Calu3 (cell line): Measurements from ENCODE around the gene PEAK1. TPM values are rescaled to one million over a fixed set of nuclear protein-coding genes. Genes with fewer than 3 reads are reported as not detected.

Experiments used
- BruUV-seq: library from RNA; stranded (reverse); fragments of 400-500 nt; replicated peaks from 2 replicates; lab custom pipeline; 2021; lab: Mats Ljungman, UMichigan
- CTCF ChIA-PET: fragments of 300-600 bp; sonication (Branson Sonifier 250); formaldehyde crosslinking; loops from one replicate; lab custom pipeline; 2022; ENCODE audit warnings: antibody characterized with exemption; lab: Charles Lee
- DNase-seq: peaks from one replicate; pipeline ENCODE4 v3.0.0; 2022
- H3K27ac Mint-ChIP-seq: one replicate; pipeline ENCODE4 v1.8.0; 2022; ENCODE audit warnings: mixed read lengths; ENCODE audit not compliant: unreplicated experiment
- H3K27me3 Mint-ChIP-seq: one replicate; pipeline ENCODE4 v1.8.0; 2022; ENCODE audit warnings: mixed read lengths; ENCODE audit not compliant: unreplicated experiment
- H3K36me3 Mint-ChIP-seq: one replicate; pipeline ENCODE4 v1.8.0; 2022; ENCODE audit warnings: mild to moderate bottlenecking, moderate library complexity, mixed read lengths; ENCODE audit not compliant: insufficient read depth, unreplicated experiment
- H3K4me1 Mint-ChIP-seq: one replicate; pipeline ENCODE4 v1.8.0; 2022; ENCODE audit warnings: mild to moderate bottlenecking, low read depth, mixed read lengths; ENCODE audit not compliant: unreplicated experiment
- H3K4me3 Mint-ChIP-seq: one replicate; pipeline ENCODE4 v1.8.0; 2022; ENCODE audit warnings: mild to moderate bottlenecking, low read depth, moderate library complexity, mixed read lengths; ENCODE audit not compliant: unreplicated experiment
- H3K9me3 Mint-ChIP-seq: one replicate; pipeline ENCODE4 v1.8.0; 2022; ENCODE audit warnings: low read depth, mixed read lengths; ENCODE audit not compliant: unreplicated experiment
- CTCF ChIP-seq: fragments of 200-600 bp; IDR thresholded peaks from one replicate; pipeline ENCODE4 v1.8.0; 2022; ENCODE audit warnings: antibody characterized with exemption; ENCODE audit not compliant: unreplicated experiment
- intact Hi-C: fragments of 100-400 bp; cut with micrococcal nuclease; formaldehyde crosslinking; loops from one replicate; pipeline ENCODE4 v1.10.0; 2022; ENCODE audit not compliant: unreplicated experiment
- total RNA-seq: library from RNA; stranded (reverse); gene quantifications from 2 replicates; pipeline ENCODE4 v1.2.3, GENCODE V29; 2022

Gene PEAK1
- total RNA-seq, 1 experiment from 2014 or later = 54.3 TPM

- H3K27me3 Mint-ChIP-seq = no peaks in the 10 kb centered on the region
- intact Hi-C loops = no loop called here
- BruUV-seq = no TSS peak
- peaks cover 10% of the 10 kb centered on the region for H3K36me3 Mint-ChIP-seq
- no peak for DNase-seq
- no peaks in the 10 kb centered on the region for H3K9me3 Mint-ChIP-seq
- H3K27ac Mint-ChIP-seq = peak overlapping the region; percentile 10
- TF ChIP-seq CTCF = no peak
- H3K4me3 Mint-ChIP-seq = no peak overlapping the region
- CTCF ChIA-PET = no interaction called here
- peaks cover 49% of the 10 kb centered on the region for H3K4me1 Mint-ChIP-seq
These were observed 6.5 kb upstream of the PEAK1 start for GRCh38 chr15:77426377-77426776.

DNA sequence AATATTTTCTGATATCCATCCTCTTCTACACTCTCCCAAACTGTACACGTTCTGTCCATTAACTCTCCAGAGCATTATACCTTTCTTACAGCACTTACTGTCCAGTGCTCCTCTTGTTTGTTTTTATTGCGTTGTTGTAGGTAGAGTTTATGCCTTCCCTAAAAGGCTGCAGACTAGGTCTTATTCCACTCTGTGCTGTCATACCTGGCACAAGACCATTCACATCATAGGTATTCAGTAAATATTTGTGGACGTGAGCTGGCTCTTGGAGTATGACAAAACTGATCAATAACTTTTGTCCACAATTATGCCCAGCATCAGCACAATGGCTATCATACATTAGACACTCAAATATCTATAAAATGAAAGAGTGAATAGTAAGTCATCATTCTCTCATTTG is 5.2 kb upstream of the PEAK1 start:
- TF ChIP-seq CTCF = no peak
- no peaks in the 10 kb centered on the region for H3K27me3 Mint-ChIP-seq
- peak overlapping the region; percentile 44 for H3K4me3 Mint-ChIP-seq
- CTCF ChIA-PET = interaction anchor here (0.6 to 1.1 kb wide), 5 partner anchors 9 to 1434 kb away, joined by 3 to 5 read pairs (median 4); no protein-coding TSS in a partner anchor
- peak overlapping the region; percentile 40 for H3K27ac Mint-ChIP-seq
- peaks cover 22% of the 10 kb centered on the region for H3K36me3 Mint-ChIP-seq
- H3K4me1 Mint-ChIP-seq = peaks cover 41% of the 10 kb centered on the region
- intact Hi-C loops = no loop called here
- DNase-seq = peak; percentile 50
- no peaks in the 10 kb centered on the region for H3K9me3 Mint-ChIP-seq
- no TSS peak for BruUV-seq

- TSS peak; percentile 50 for BruUV-seq
- Mint-ChIP-seq H3K27me3 (no peaks in the 10 kb centered on the region), H3K27ac (peak overlapping the region; percentile 92), H3K4me1 (peaks cover 40% of the 10 kb centered on the region), H3K36me3 (peaks cover 44% of the 10 kb centered on the region), H3K4me3 (peak overlapping the region; percentile 85), H3K9me3 (no peaks in the 10 kb centered on the region)
- peak; percentile 22 for DNase-seq
- CTCF ChIA-PET = interaction anchor here (0.5 to 1.8 kb wide), 4 partner anchors 21 to 302 kb away, joined by 3 to 8 read pairs (median 4); no protein-coding TSS in a partner anchor
- intact Hi-C loops = loop anchor here (2.0 to 5.0 kb wide), 2 partner anchors 75 to 121 kb away; no protein-coding TSS in a partner anchor
- TF ChIP-seq CTCF = no peak
These were observed 1.4 kb upstream of the PEAK1 start for GRCh38 chr15:77421370-77421700.

DNA sequence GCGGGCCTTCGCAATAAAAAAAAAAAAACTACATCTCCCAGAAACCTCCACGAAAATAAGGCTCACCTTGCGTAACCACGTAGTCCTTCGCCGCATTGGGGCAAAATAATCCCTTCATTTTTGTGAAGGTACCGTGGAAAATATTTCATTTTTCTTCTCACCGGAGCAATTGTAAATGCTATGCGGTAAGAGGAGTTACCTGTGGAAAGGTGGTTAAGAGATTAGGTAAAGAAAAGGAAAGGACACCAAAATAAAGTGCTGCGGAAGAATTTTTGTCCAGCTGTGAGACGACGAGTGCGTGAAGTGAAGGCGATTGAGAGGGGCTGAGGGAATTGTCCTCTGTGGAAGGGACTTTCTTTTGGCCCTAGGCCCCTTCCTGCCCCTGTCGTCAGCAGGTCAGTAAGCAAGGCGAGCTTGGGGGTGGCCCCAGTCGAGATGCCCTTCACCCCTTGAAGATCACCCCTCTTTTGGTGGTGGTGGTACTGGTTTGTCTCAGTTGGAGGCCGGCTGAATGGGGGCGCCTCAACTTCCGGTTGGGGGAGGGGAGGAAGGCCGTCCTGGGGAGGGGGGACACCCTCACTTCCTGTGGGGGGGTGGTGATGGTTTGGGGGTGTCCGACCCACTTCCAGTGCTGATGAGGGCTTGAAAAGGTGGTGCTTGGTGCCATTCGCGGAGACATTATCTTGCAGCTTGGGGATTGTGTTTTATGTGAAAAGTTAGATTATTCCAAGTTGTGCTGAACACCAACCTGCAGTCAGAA is 886 bp upstream of the PEAK1 start, which contains the start of gene HMG20A:
Gene HMG20A, plus strand, starts transcription at position 279 of the 760 bp plus-strand sequence. CDS start 37,520 bp downstream, outside the sequence.
- peaks cover 44% of the 10 kb centered on the region for H3K36me3 Mint-ChIP-seq
- intact Hi-C loops = loop anchor here (2.0 to 5.0 kb wide), 2 partner anchors 76 to 122 kb away; no protein-coding TSS in a partner anchor
- no peaks in the 10 kb centered on the region for H3K9me3 Mint-ChIP-seq
- peak; percentile 67 for DNase-seq
- peak within 1 kb of the TSS; percentile 92 for H3K27ac Mint-ChIP-seq
- no peaks in the 10 kb centered on the region for H3K27me3 Mint-ChIP-seq
- peak within 1 kb of the TSS; percentile 85 for H3K4me3 Mint-ChIP-seq
- TF ChIP-seq CTCF = no peak
- H3K4me1 Mint-ChIP-seq = peaks cover 35% of the 10 kb centered on the region
- no TSS peak for BruUV-seq
- CTCF ChIA-PET = interaction anchor here (0.7 to 2.6 kb wide), 4 partner anchors 86 to 302 kb away, joined by 3 to 8 read pairs (median 6); no protein-coding TSS in a partner anchor
